Astrocyte (in vitro differentiated cells and primary cell): Measurements from ENCODE around the gene TK2.

Experiments used
- CTCF ChIP-seq: IDR thresholded peaks from 2 replicates; pipeline ENCODE4 v1.5.1; 2011; ENCODE audit warnings: low read depth, mild to moderate bottlenecking, inconsistent platforms, low read length, moderate library complexity; ENCODE audit not compliant: insufficient read depth
- EZH2 ChIP-seq: IDR thresholded peaks from 2 replicates; pipeline ENCODE4 v1.6.1; 2012; ENCODE audit warnings: mild to moderate bottlenecking, low read length, inconsistent platforms; ENCODE audit not compliant: insufficient read depth

- no peak for TF ChIP-seq CTCF
- TF ChIP-seq EZH2: no peak
Measured at GRCh38 chr16:66569827-66570405, 20.0 kb upstream of the TK2 start.
